Measurements from ENCODE around the gene CREBBP. TPM values are rescaled to one million over a fixed set of nuclear protein-coding genes. Genes with fewer than 3 reads are reported as not detected.

Gene CREBBP
- total and polyA plus RNA-seq, 9 of the 15 experiments (the other 6 are each of a cell fraction or from before 2014, with no cell fraction given): 0.70 to 24.8 (median 5.6) TPM

- H3K27ac ChIP-seq (ENCODE audit: extremely low read depth, low read depth, low read length): no peak overlapping the region
- peaks cover 0 to 2% of the 10 kb centered on the region in 2 experiments; a peak in 3 of 5 replicates for H3K4me1 ChIP-seq (replicated peaks in 1 of 2; ENCODE audit: control insufficient read depth in 2 of 2, insufficient read depth in 2 of 2, low read length in 2 of 2)
- FAIRE-seq (no peak), ATAC-seq (no peak), DNase-seq (ENCODE audit: extremely low read depth in 1 of 4, low spot score in 3 of 4) (no peak)
- CTCF ChIA-PET (ENCODE audit: low intra/inter-chr PET ratio): no interaction called here
- no peak overlapping the region for H2AFZ ChIP-seq (ENCODE audit: low read depth, low read length)
- H3K79me2 ChIP-seq (ENCODE audit: control insufficient read depth, insufficient read depth, low read length): peaks cover 61% of the 10 kb centered on the region
- H3K4me3 ChIP-seq: no peak overlapping the region
- BruUV-seq (replicated peaks): no TSS peak
- WGBS (ENCODE audit: insufficient coverage, low coverage, missing lambda C conversion rate): 94% methylated on average over 7 of the region's 7 CpGs
- no peaks in the 10 kb centered on the region for H3K9me1 ChIP-seq (ENCODE audit: control insufficient read depth, insufficient read depth, low read length)
- in situ Hi-C loops (cut with MboI): no loop called here
- H3K27me3 ChIP-seq (ENCODE audit: control insufficient read depth in 2 of 2, insufficient read depth in 2 of 2, low read length in 2 of 2): no peaks in the 10 kb centered on the region
- POLR2A ChIA-PET: no interaction called here
- TF ChIP-seq HDAC8 (tag; IDR thresholded peaks at IDR 0.05) (no peak), PTTG1 (tag; IDR thresholded peaks at IDR 0.05; ENCODE audit: low read depth) (no peak), ARNT (IDR thresholded peaks at IDR 0.05) (no peak), ZNF707 (CRISPR knock-in tag; conservative IDR thresholded peaks at IDR 0.05) (no peak), HMBOX1 (IDR thresholded peaks at IDR 0.05) (no peak), ZNF75A (CRISPR knock-in tag; IDR thresholded peaks at IDR 0.05) (no peak)
- peaks cover 5% of the 10 kb centered on the region for H3K9me3 ChIP-seq (replicated peaks; ENCODE audit: control insufficient read depth, insufficient read depth, low read depth, low read length)
- no peak overlapping the region for H3K4me2 ChIP-seq (ENCODE audit: insufficient read depth, low read length)
- H3K36me3 ChIP-seq (ENCODE audit: control insufficient read depth, insufficient read depth, low read length): no peaks in the 10 kb centered on the region
- H4K20me1 ChIP-seq (replicated peaks; ENCODE audit: control insufficient read depth, insufficient read depth, low read length): no peaks in the 10 kb centered on the region
- H3K9ac ChIP-seq (ENCODE audit: insufficient read depth in 1 of 2, low read depth in 2 of 2, low read length in 2 of 2): no peak overlapping the region
- intact Hi-C loops (cut with micrococcal nuclease): no loop called here
Observed at GRCh38 chr16:3835089-3835602, 45.4 kb downstream of the CREBBP start.

Measured in K562 (cell line).